ENCODE data around the gene TMEM163. TPM values are rescaled to one million over a fixed set of nuclear protein-coding genes. Genes with fewer than 3 reads are reported as not detected.
"Not testable (repeated sequence)": the region's sequence is repeated elsewhere in the genome, so short reads cannot be mapped to it uniquely, and the experiment has no call there.

TMEM163 gene
- total RNA-seq, 4 donors from 2014 or later: 0.27 to 4.7 (median 1.1) TPM

DNA sequence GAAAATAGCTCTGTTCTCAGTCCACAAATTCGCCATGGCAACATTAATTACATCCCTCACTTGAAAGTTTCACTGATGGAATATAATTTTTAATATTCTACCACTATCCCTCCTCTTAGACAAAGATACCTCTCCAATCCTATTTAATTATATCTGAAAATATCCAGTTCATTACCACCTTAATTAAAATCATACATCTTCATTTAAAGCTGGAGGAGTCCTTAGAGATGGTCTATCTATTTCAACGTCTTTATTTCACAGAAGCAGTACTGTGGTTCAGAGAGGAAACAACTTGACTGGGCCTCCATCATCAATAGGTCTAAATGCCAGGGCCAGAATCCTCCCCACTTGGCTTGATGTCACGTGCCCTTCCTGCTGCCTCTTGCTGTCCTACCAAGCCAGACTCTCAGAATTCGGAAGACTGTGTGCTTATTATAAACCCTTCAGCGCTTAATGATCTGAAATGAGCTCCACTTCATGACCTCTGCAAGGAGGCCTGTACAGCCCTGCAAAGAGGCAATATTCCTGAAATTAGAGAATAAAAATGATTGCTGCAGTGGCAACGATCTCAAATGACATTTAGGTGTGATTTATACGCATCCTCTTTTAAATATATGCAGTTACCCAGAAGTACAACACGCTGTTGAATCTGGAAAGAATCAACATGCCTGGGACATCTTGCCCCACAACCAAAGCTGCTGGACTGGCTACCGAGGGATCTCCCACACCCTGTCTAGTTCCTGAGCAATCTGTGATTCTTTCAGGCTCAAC, 146.3 kb downstream of the TMEM163 start:
- intact Hi-C loops (cut with DNase I): no loop called here
- Histone ChIP-seq H3K4me3 (replicated peaks in 1 of 3) (no peak overlapping the region), H3K9me3 (no peaks in the 10 kb centered on the region), H3K27me3 (no peaks in the 10 kb centered on the region), H3K27ac (no peak overlapping the region), H3K36me3 (no peaks in the 10 kb centered on the region), H3K4me1 (no peaks in the 10 kb centered on the region)
- 57 to 61% methylated on average over 9 of the region's 9 CpGs for WGBS, 2 donors
- DNase-seq: peak in 1 of 2 donors; percentile 8
- no peak for TF ChIP-seq POLR2A (IDR thresholded peaks at IDR 0.05)

GRCh38 chr2:134570676-134571075, 148.1 kb downstream of the TMEM163 start:
- no peak for DNase-seq
- Histone ChIP-seq H3K36me3 (no peaks in the 10 kb centered on the region), H3K9me3 (no peaks in the 10 kb centered on the region), H3K4me1 (no peaks in the 10 kb centered on the region), H3K4me3 (replicated peaks in 1 of 3) (no peak overlapping the region), H3K27ac (no peak overlapping the region), H3K27me3 (no peaks in the 10 kb centered on the region)
- WGBS, 2 donors: 80 to 81% methylated on average over 3 of the region's 3 CpGs
- intact Hi-C loops (cut with DNase I): no loop called here
- TF ChIP-seq CTCF (IDR thresholded peaks at IDR 0.05) (no peak), POLR2A (IDR thresholded peaks at IDR 0.05) (no peak)

DNA sequence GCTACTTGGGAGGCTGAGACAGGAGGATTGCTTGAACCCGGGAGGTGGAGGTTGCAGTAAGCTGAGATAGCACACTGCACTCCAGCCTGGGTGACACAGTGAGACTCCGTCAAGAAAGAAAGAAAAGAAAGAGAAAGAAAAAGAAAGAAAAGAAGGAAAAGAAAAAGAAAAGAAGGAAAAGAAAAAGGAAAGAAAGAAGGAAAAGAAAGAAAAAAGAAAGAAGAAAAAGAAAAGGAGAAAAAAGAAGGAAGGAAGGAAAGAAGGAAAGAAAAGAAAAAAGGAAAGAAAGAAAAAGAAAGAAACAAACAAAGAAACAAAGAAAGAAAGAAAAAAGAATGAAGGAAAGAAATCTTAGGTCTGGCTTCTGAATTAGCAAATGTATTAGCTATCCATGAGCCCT, 150.4 kb downstream of the TMEM163 start:
- Histone ChIP-seq H3K4me1 (no peaks in the 10 kb centered on the region), H3K4me3 (replicated peaks in 1 of 3) (no peak overlapping the region), H3K27me3 (no peaks in the 10 kb centered on the region), H3K36me3 (no peaks in the 10 kb centered on the region), H3K27ac (no peak overlapping the region), H3K9me3 (no peaks in the 10 kb centered on the region)
- WGBS, 2 donors: 86 to 97% methylated on average over 2 of the region's 2 CpGs
- DNase-seq: no peak
- TF ChIP-seq CTCF (IDR thresholded peaks at IDR 0.05): no peak
- no peak for TF ChIP-seq POLR2A (IDR thresholded peaks at IDR 0.05)
- intact Hi-C loops (cut with DNase I): no loop called here

GRCh38 chr2:134567666-134568065, 151.1 kb downstream of the TMEM163 start:
- no peak overlapping the region for H3K27ac ChIP-seq
- H3K4me1 ChIP-seq: no peaks in the 10 kb centered on the region
- 91 to 100% methylated on average over 1 of the region's 1 CpG for WGBS, 2 donors
- TF ChIP-seq POLR2A (IDR thresholded peaks at IDR 0.05): no peak
- TF ChIP-seq CTCF (IDR thresholded peaks at IDR 0.05): no peak
- intact Hi-C loops (cut with DNase I): no loop called here
- no peak for DNase-seq
- H3K9me3 ChIP-seq: no peaks in the 10 kb centered on the region
- H3K4me3 ChIP-seq (replicated peaks in 1 of 3): no peak overlapping the region
- no peaks in the 10 kb centered on the region for H3K36me3 ChIP-seq
- no peaks in the 10 kb centered on the region for H3K27me3 ChIP-seq

GRCh38 chr2:134564955-134565354, 153.8 kb downstream of the TMEM163 start:
- H3K36me3 ChIP-seq; H3K9me3 ChIP-seq; H3K27ac ChIP-seq; DNase-seq; H3K4me3 ChIP-seq (replicated peaks in 1 of 3); H3K27me3 ChIP-seq; intact Hi-C loops (cut with DNase I); H3K4me1 ChIP-seq: not testable (repeated sequence)
- 69 to 76% methylated on average over 5 of the region's 5 CpGs for WGBS, 2 donors

- Histone ChIP-seq H3K27ac (no peak overlapping the region), H3K4me3 (replicated peaks in 1 of 3) (no peak overlapping the region), H3K27me3 (no peaks in the 10 kb centered on the region), H3K4me1 (no peaks in the 10 kb centered on the region), H3K36me3 (no peaks in the 10 kb centered on the region), H3K9me3 (no peaks in the 10 kb centered on the region)
- DNase-seq: no peak
- intact Hi-C loops (cut with DNase I): no loop called here
- WGBS, 2 donors: 51 to 52% methylated on average over 3 of the region's 3 CpGs
- TF ChIP-seq POLR2A (IDR thresholded peaks at IDR 0.05): no peak
Measured at GRCh38 chr2:134564549-134564948, 154.3 kb downstream of the TMEM163 start.

Data from thyroid gland (tissue), 4 donors.